Measurements from ENCODE around the gene ZNF836. TPM values are rescaled to one million over a fixed set of nuclear protein-coding genes. Genes with fewer than 3 reads are reported as not detected.
A peak's percentile ranks its signal among the peaks of the same experiment; 100 is the strongest.

The ZNF836 gene
- 1 to 10 TPM; 1.5 to 3.7 (median 2.8) TPM for total RNA-seq
- long read RNA-seq = 0 reads

GRCh38 chr19:52171321-52172169 is at the start of gene ZNF836:
Gene ZNF836 (minus strand): TSS chr19:52171621. CDS start chr19:52168072, 3,549 bp downstream.
- Histone ChIP-seq H3K27me3 (no peaks in the 10 kb centered on the region), H3K4me1 (no peaks in the 10 kb centered on the region), H3K27ac (peak within 1 kb of the TSS; percentile 59 to 72 (median 60)), H3K36me3 (peaks cover 0 to 9% (median 3%) of the 10 kb centered on the region in 4 donors), H3K9me3 (peaks cover 0 to 5% (median 0%) of the 10 kb centered on the region in 4 donors), H3K4me3 (peak within 1 kb of the TSS; percentile 80 to 87 (median 86))
- intact Hi-C loops (cut with DNase I) = no loop called here
- TF ChIP-seq POLR2A (IDR thresholded peaks at IDR 0.05) = no peak
- no peak for TF ChIP-seq CTCF (IDR thresholded peaks at IDR 0.05)
- ATAC-seq = peak; percentile 97 to 99 (median 99)
- 7% methylated on average over 31 of the region's 37 CpGs for WGBS (ENCODE audit: insufficient coverage, low coverage, low lambda C conversion rate, missing lambda C conversion rate)
- peak; percentile 89 to 92 (median 92) for DNase-seq

GRCh38 chr19:52221031-52221430 is 49.6 kb upstream of the ZNF836 start:
- intact Hi-C loops (cut with DNase I) = no loop called here
- no peaks in the 10 kb centered on the region for H3K4me1 ChIP-seq
- 100% methylated on average over 3 of the region's 6 CpGs for WGBS (ENCODE audit: insufficient coverage, low coverage, low lambda C conversion rate, missing lambda C conversion rate)
- H3K9me3 ChIP-seq = no peaks in the 10 kb centered on the region
- H3K27ac ChIP-seq = no peak overlapping the region
- H3K36me3 ChIP-seq = peaks cover 39 to 100% (median 64%) of the 10 kb centered on the region in 4 donors
- ATAC-seq (no peak), DNase-seq (no peak)
- TF ChIP-seq CTCF (IDR thresholded peaks at IDR 0.05) (no peak), POLR2A (IDR thresholded peaks at IDR 0.05) (no peak)
- no peaks in the 10 kb centered on the region for H3K27me3 ChIP-seq
- H3K4me3 ChIP-seq = no peak overlapping the region

- no peak overlapping the region for H3K4me3 ChIP-seq
- no peaks in the 10 kb centered on the region for H3K4me1 ChIP-seq
- H3K27me3 ChIP-seq = no peaks in the 10 kb centered on the region
- DNase-seq = no peak
- no peak overlapping the region for H3K27ac ChIP-seq
- WGBS (ENCODE audit: insufficient coverage, low coverage, low lambda C conversion rate, missing lambda C conversion rate) = 92% methylated on average over 5 of the region's 8 CpGs
- no peaks in the 10 kb centered on the region for H3K9me3 ChIP-seq
- no peak for ATAC-seq
- TF ChIP-seq CTCF (IDR thresholded peaks at IDR 0.05) = no peak
- no peak for TF ChIP-seq POLR2A (IDR thresholded peaks at IDR 0.05)
- intact Hi-C loops (cut with DNase I) = no loop called here
- H3K36me3 ChIP-seq = peaks cover 34 to 100% (median 62%) of the 10 kb centered on the region in 4 donors
Measured at GRCh38 chr19:52219611-52220010, 48.2 kb upstream of the ZNF836 start.

GRCh38 chr19:52217576-52217975 is 46.2 kb upstream of the ZNF836 start:
- Histone ChIP-seq H3K27me3 (no peaks in the 10 kb centered on the region), H3K4me1 (no peaks in the 10 kb centered on the region), H3K36me3 (peaks cover 34 to 100% (median 67%) of the 10 kb centered on the region in 4 donors), H3K9me3 (no peaks in the 10 kb centered on the region), H3K4me3 (no peak overlapping the region), H3K27ac (no peak overlapping the region)
- ATAC-seq (no peak), DNase-seq (no peak)
- 94% methylated on average over 5 of the region's 5 CpGs for WGBS (ENCODE audit: insufficient coverage, low coverage, low lambda C conversion rate, missing lambda C conversion rate)
- TF ChIP-seq POLR2A (IDR thresholded peaks at IDR 0.05) (no peak), CTCF (IDR thresholded peaks at IDR 0.05) (no peak)
- intact Hi-C loops (cut with DNase I) = no loop called here

All from right lobe of liver (tissue), 6 donors.